ENCODE measurements around the gene PSRC1.

- TF ChIP-seq CTCF (conservative IDR thresholded peaks at IDR 0.05; ENCODE audit: low read depth in 2 of 2) (no peak), POLR2AphosphoS5 (IDR thresholded peaks at IDR 0.05; ENCODE audit: low read depth) (no peak), EZH2phosphoT487 (IDR thresholded peaks at IDR 0.05; ENCODE audit: unreplicated experiment) (no peak), EZH2 (IDR thresholded peaks at IDR 0.05; ENCODE audit: low read depth, unreplicated experiment) (no peak), CREB1 (CRISPR knock-in tag; IDR thresholded peaks at IDR 0.05; ENCODE audit: low read depth) (no peak), ZNF462 (CRISPR knock-in tag; IDR thresholded peaks at IDR 0.05) (no peak), REST (IDR thresholded peaks at IDR 0.05; ENCODE audit: unreplicated experiment) (no peak), JUNB (IDR thresholded peaks at IDR 0.05; ENCODE audit: unreplicated experiment) (no peak), NANOG (IDR thresholded peaks at IDR 0.05; ENCODE audit: borderline replicate concordance) (no peak), STAT1 (IDR thresholded peaks at IDR 0.05; ENCODE audit: unreplicated experiment) (no peak), ETS1 (IDR thresholded peaks at IDR 0.05) (no peak), ZNF114 (CRISPR knock-in tag; IDR thresholded peaks at IDR 0.05) (no peak), ZNF331 (CRISPR knock-in tag; IDR thresholded peaks at IDR 0.05; ENCODE audit: low read depth) (no peak)
Measured at GRCh38 chr1:109243860-109244552, 38.9 kb downstream of the PSRC1 start.

All from GM23338 (cell line).